Kidney glomerular epithelial cell (primary cell): Measurements from ENCODE around the gene ANKDD1B.

Experiments
- DNase-seq: peaks from one replicate; lab custom pipeline; 2025; lab: John Stamatoyannopoulos, UW

The ANKDD1B gene

DNA sequence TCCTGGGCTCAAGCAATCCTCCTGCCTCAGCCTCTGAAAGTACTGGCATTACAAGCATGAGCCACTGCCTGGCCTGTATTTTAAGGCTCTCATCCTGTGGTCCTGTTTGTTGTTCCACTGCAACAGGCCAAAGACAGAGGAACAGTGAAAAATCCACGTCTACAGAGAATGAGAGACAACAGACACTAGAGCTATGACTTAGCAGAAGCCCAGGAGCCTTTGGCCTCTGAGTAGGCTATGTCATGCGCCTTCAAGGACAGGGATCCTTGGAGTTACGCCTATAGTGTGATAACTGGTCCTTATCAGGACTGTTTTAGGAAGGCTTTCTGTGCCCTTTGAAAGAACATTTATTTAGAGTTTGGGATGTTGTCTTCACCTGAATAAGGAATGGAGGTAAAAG, 95.5 kb downstream of the ANKDD1B start:
- no peak for DNase-seq

GRCh38 chr5:75707911-75708509, 96.8 kb downstream of the ANKDD1B start:
- DNase-seq, result peak; percentile 44

GRCh38 chr5:75710637-75711036, 99.4 kb downstream of the ANKDD1B start:
- no peak for DNase-seq

GRCh38 chr5:75711151-75711550, 99.9 kb downstream of the ANKDD1B start:
- no peak for DNase-seq

- no peak for DNase-seq
Observed at GRCh38 chr5:75712091-75712490, 100.8 kb downstream of the ANKDD1B start.

DNA sequence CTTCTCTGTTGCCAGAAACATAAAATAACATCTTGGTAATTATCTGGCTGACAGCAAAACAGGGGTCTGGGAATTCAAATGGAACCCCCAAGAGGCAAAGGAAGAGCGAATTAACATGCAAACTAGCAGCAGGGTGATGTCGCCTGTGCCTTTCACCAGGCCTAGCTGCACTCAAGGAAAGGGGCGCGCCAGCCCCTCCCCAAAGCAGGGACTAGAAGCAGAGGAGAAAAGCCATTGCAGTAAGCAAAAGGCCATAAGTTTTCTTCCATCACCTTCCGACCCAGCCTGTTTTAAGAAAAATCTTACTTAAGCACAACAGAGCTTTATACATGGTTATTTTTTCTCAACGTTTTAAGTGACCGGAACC, 105.4 kb downstream of the ANKDD1B start:
- no peak for DNase-seq

DNA sequence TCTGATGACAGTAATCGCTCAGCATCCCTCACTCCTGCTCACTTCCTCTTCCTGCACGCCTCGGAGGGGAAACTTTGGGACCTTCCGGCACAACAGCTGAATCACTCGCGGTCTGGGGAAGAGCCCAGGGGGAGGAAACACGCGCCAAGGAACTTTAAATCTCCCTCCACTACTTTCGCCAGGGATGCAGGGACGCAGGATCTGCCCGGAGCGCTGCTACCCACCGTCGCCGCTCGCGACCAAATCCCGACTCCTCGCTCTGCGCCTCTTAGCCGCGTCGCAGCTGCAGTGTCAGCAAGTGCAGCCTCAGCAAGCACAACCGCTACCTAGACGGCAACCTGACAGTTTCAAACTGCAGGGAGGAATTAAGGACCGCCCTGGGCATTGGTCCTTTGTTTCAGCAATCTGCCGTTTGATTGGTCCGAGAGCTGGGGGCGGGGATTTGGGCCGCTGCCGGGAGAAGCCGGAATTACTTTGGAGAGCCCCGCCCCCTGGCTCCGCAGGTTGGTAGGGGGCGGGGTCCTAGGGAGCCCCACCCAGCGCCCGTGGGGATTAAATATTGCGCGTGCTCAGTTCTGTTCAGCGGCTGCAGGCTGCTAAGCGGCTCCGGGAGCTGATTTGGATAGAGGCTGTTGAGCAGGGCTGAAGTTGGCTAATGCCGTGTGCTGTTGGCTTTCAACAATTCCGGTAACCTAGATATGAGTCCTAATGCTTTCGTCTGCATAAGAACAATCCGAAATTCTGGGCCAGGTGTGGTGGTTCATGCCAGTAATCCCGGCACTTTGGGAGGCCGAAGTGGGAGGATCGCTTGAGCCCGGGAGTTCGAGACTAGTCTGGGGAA, 106.0 kb downstream of the ANKDD1B start, which contains the start of gene POC5:
TSS of gene POC5 (minus strand) at position 356 of the 841 bp plus-strand sequence. CDS start 4,500 bp downstream, outside the sequence.
- DNase-seq, result peak; percentile 92

GRCh38 chr5:75720882-75721281, 109.6 kb downstream of the ANKDD1B start:
- no peak for DNase-seq
